GM21529 (cell line): ENCODE measurements around the gene MAP4.

ENCODE experiments used
- ATAC-seq: cut with Tn5 transposase; IDR thresholded peaks from one replicate; pipeline ENCODE4 v1.9.1; 2021; ENCODE audit not compliant: unreplicated experiment

The MAP4 gene

DNA sequence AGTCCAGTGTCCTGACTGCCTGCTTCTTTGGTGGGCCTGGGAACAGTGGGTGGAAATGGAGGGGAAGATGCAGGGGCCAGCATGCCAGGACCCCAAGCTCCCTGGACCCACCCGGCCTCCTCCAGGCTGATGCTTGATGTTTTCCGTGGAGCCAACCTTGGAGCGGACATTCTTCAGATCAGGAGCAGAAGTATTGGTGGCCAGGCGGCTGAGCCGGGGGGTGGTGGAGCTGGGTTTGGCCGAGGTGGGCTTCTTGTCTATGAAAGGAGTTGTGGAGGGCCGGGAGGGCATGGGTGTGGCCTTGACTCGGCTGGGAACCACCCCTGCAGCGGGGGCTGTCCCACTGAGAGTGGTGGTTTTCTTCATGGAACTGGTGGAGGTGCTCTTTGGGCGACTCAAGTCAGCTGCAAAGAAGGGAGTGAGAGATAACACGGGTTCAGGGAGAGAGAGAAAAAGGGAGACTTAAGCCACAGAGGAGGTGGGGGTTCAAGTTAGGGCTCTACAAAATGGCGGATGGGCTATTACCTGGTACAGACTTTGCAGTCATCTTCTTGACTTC lies 145.4 kb downstream of the MAP4 start:
- no peak for ATAC-seq

DNA sequence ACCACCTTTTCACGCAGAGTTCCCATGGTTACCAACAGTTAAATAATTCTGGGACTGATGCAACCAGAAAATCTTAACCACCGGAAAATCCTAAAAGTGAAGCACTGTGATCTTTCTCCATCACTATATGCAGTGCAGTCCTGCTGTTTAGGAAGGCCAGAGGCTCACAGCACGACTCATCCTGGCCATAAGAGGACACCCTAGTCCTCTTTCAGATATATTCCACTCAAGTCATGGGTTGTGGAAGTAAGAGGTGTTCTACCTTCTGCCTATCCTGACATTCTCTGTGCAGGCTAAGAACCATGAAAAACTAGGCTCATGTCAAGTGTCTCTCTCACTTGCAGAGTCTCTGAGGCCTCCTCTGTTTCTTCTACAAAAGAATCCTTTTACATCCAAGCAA lies 146.1 kb downstream of the MAP4 start:
- no peak for ATAC-seq

DNA sequence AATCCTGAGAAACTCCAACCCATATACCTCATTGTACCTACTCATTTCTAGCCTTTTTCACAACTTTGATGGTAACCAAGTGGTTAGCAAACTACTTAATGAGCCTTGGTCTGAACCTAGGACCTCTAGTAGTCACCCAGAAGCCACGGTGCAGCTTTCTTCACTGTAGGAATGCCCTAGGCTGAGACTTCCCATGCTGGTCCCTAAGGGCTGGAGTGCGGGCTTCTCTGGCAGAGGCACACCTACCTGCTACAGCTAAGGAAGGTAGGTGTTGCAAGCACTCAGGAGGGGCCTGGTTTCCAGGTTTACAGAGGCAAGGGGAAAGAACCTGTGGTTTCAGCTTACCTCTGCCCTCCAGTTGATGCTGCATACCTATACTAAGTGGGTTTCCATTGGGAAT lies 147.9 kb downstream of the MAP4 start:
- no peak for ATAC-seq

DNA sequence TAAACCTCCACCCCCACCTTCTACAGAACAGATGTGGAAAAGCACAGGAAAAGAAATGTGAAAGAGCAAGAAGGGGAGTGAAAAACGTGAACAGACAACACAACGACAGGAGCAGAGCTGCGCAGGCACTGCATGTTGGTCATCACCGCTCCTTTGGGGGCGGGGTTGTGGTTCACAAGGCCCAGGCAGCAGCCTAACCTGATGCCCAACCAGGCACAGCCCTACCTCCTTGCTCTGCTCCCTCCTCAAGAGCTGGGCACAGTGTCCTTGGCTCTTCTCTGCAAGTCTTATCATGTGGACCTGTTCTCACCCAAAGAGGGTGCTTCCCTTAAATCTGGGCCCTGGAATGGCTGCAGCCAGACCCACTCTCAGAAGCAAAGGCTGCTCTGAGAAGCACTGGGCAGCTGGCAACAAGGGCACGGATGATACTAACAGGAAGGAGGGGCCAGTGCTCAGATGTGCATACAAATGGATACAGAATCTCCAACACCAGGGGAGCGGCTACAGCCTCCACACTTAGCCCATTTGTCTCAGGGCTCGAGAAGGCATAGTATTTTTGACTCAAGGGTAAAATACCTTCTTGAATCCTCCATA lies 148.7 kb downstream of the MAP4 start:
- no peak for ATAC-seq

DNA sequence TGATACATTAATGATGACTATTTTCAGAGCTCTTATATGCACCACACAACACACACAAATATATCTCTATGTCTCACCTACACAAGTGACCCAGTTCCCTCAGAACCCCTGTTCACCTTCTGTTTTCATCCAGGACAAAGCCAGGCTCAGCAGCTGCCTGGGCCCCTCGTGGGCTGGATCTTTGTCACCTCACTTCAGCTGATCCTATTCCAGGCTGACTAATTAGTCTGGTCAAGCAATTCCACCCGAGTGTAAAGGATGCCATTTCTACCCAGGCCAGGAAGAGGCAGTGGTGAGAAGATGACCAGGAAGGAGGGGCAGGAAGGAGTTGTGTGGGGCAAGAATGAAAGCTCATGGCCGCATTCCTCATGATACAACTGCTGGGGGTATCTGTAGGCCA lies 151.0 kb downstream of the MAP4 start:
- no peak for ATAC-seq

DNA sequence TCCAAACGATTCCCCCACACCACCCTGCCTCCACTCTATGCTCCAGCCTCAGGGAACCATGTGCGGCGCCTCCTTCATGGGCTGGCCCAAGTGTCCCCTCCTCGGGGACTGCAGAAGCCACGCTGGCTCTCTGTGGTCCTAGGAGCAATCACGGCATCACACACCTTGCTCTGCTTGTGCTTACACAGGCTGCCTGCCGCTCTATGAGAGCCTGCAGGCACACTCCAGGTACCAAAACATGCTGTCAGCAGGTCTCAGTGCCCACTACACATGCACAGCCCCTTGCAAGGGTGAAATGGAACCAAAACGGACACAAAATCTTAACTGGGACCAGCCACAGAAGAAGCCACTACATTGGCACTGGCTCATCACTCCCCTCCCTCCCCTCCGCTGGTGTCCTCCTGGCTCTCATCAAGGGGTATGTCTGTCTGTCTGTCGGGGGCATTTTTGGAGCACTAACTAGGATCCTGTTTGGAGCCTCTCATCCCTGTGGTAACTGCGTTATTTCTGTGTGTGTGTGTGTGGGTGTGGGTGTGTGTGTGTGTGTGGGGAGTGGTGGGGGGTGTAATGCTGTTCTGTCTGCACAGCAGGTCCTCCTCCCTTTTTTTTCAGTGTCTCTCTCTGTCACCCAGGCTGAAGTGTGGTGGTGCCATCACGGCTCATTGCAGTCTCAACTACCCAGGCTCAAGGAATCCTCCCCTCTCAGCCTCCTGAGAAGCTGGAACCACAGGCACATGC lies 152.7 kb downstream of the MAP4 start:
- no peak for ATAC-seq

DNA sequence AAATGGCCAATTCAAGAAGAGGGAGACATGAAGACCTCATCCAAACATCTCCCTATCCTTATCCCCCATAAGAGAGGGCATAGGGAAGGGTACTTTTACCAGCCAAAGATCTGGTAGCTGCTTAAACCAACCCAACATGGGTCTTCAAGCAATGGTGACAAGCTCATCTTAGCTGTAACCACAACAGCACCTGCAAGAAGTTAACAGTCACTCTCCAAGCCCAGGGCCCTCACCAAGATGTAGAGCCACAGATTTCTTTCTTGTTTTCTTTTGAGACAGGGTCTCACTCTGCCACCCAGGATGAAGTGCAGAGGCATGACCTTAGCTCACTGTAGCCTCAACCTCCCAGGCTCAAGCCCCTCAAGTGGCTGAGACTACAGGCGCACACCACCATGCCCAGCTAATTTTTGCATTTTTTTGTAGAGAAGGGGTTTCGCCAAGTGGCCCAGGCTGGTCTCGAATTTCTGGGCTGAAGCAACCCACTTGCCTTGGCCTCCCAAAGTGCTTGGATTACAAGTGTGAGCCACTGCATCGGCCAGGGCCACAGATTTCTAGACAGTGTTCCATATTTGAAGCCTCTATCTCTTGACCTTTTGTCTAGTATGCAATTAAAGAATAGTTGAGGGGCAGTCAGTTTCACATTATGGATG lies 156.1 kb downstream of the MAP4 start:
- ATAC-seq = no peak

DNA sequence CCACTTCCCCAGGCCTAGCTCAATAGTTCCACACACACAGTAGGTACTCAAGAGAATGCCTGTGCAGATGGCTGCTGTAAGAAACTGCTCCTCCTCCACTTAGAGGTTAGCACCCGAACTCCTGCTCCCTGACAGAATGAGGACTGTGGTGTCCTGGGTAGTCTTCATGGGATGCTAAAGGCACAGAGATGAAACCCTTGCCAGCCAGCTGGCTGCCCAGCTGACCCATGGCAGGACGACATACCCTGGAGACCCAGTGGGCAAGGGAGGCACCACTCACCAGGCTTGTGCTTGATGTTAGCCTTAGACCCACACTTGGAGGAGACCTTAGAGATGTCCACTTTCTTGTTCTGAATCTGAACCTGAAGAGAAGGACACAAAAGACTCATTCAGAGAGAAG lies 159.1 kb downstream of the MAP4 start:
- ATAC-seq = no peak

DNA sequence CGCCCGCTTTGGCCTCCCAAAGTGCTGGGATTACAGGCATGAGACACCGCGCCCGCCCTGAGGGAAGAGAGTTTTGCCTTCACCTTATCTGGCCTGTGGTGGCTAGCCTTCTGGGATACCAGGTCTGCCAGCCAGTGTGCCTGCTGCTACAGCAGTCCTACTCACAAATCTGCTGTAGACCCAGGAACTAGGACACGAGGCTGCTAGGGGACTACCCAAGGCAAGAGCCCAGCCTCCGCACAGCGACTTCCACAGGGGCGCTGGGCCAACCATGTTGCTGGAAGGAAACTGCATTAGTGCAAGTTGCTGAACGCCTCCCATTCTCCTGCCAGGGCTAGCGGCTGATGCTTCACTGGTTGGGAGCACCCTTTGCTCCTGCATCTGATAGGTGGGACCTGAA lies 159.5 kb downstream of the MAP4 start:
- no peak for ATAC-seq

DNA sequence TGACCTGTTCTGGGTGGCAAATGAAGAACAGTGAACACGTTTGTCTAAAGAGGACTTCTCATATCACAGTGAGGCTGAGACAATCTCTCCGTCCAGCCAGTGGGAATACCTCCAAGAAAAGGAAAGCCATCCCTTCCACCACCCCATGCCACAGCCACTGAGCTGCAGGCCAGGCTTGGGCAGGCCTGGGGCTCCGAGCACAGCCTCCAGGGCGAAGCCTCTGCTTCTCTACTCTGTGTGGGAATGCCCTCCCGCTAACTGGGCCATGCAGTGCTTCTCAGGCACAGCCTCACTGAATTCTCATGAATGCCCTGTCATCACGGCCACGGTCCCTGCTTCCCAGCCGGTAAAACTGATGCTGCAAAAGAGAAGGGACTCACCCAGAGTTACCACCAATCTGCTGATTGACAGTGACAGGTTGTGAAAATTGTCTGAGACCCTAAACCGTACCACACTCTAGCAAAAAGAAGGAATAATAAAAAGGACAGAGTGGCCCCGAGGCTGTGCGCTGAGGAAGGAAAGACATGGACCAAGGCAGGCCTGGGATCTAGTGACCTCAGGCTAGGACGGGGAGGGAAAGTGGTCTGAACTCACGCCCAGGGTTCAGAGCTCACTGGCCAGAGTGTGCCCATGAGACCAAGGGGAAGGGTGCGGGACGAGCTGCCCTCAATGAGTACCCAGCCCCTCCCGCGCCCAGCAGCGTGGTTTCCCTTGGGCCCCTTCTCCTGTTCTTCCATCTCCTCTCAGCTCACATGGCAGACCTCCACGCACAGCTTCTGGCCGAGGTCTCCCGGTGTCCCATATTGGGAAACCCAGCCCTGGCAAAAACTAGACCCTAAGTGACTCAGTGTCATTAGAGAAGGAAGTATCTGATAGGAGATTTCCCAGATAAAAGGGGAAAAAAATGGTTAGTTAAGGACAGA lies 160.5 kb downstream of the MAP4 start:
- no peak for ATAC-seq

DNA sequence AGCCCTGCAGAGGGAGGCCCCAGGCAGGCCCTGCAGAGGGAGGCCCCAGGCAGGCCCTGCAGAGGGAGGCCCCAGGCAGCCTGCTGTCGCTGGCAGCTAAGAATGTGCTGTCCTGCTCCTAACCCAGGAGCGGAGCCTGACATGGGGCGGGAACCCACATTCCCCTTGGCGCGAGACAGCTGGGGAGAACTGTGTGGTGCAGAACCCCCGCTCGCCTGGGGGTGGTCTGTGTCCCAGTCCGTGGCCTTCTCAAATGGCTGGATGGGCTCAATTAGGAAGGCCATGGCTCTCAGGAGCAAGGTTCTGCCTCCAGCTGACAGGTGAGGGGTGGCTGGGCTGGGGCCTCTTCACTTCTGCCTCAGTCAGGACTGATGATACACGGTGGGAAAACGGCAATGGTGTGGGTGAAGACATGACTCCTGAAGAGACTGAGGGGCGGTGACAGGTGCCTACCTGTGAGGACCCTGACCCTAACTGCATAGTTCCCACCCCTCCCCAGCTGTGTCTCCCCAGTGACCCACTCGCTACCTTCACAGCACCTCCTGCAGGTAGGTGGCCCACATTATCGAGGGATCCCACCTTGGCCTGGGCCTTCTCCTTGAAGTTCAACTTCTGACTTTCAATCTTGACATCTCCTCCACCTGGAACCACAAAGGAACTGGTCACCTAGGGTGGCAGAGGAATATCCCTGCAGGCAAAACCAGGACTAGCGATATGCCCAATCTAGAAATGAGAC lies 161.3 kb downstream of the MAP4 start:
- ATAC-seq = no peak

DNA sequence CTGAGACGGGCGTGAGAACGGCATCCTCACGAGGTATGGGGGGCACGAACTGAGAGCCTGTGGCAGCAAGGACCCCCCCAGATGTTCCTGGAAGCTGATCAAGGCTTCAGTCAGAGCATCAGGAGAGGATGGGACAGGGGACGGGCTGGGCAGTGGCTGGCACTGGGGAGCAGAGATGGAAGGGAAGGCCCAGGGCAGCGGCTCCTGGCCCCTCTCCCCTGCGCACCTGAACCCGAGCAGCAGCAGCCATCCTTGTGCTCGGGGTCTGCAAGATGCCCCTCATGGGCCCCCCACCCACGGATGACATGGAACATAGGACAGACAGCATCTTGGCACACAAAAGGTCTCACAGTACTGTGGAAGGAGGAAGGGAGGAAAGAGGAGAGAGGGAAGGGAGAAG lies 161.9 kb downstream of the MAP4 start:
- no peak for ATAC-seq

DNA sequence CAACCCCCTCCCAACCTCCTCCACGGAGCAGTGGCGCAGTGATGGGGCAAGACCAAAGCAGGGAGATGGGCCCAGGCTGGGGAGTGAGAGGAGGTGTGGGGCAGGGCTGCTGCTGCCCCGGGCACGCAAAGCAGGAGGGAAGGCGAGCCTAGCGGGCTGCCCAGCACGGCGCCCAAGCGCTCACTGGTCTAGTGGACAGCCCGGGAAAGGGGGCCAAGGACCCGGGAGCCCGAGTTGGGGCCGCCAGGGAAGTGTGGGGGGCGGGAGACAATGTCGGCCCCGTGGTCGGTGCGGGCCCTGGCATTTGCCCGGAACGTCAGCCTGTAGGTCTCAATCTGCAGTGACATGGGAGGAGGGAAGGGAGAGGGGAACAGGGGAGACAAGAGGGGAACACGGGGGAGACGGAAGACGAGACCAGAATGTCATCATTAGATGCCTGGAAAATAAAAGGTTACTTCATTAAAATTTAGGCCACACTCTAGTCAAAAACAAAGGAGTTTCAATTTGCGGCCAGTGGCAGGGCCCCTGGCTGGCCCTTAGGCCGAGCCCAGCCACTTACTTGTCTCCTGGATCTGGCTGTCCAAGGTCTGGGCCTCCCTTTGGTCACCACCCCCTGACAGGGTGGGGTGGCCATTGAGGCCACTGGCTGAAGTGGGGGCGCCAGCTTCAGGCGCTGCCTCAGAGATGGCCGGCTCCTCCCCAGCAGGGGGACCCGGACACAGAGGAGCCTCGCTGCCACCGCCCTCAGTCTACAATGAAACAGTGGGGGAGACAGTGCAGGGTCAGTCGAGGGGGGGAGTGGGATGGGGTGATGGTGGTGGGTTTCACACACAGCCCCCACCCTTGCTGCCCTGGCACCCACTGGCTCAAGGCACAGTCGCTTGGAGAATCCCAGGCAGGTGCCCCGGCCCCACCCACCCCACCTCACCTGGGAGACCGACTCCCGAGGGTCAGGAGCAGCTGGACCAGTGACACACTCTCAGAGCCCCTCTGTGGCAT lies 163.3 kb downstream of the MAP4 start:
- no peak for ATAC-seq

DNA sequence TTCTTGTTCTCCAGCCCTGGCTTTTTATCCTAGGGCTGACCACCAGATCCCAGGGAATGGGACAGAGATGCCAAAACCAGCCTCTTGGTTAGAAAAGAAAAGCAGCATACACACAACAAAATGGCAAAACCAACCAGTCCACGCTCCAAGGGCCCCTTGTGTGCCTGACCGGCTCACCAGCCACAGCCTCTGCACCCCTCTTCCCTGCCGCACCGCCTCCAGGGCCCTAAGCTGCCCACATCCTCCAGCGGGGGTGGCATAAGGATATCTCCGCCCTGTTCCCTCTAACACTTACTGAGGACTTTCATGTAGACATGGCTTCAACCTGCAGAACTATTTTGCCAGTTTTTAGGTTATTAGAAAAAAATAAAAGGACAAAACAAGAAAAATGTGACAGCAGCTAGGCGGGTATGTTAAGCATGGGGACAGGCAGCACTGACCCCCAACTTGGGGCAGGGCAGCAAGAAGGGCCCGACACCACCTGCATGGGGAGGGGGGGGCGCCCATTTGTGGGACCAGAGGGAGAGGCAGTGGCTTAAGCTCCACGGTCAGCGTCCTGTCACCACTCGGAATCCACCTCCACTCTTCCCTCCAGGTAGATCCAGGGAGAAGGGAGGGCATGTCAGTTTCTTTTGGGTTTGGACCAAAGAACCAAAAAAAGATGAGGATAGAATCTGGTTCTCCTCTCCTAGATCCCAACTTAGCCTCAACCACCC lies 164.2 kb downstream of the MAP4 start:
- ATAC-seq = no peak

DNA sequence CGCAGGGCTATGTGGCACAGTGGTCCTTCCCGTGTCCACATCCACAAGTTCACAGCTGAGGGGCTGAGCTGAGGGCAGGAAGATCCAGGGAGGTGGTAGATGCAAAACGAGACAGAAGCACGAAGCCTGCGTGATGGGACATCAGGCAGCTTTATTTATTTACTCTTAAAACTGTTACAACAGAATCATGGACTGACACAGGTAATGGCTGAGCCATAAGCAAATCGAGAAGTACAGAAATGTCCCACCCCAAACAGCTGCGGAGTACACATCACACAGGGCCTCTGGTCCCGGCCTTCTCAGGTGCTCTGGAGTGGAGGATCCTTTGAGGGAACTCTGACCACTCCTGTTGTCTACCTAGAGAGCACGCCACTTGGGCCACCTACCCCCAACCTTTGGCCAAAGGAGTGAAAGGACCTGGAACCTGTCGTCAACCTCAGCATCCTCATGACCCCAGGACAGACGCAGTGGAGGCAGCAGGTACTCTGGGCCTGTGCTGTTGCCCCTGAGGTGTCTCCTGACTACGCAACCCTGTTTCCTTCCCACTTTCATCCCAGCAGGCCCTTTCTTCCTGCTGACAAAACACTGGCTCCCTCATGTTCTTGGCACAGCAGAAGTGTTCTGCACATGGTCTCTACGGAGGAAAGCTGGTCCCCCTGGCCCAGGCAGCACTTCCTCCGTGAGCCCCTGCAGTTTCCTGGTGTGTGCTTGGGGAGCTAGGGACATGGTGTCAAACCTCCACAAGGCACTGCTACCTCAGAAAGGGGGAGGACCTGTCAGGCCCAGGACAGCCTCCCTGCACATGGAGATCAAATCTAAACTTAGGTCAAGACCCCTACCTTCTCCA lies 165.4 kb downstream of the MAP4 start:
- no peak for ATAC-seq

DNA sequence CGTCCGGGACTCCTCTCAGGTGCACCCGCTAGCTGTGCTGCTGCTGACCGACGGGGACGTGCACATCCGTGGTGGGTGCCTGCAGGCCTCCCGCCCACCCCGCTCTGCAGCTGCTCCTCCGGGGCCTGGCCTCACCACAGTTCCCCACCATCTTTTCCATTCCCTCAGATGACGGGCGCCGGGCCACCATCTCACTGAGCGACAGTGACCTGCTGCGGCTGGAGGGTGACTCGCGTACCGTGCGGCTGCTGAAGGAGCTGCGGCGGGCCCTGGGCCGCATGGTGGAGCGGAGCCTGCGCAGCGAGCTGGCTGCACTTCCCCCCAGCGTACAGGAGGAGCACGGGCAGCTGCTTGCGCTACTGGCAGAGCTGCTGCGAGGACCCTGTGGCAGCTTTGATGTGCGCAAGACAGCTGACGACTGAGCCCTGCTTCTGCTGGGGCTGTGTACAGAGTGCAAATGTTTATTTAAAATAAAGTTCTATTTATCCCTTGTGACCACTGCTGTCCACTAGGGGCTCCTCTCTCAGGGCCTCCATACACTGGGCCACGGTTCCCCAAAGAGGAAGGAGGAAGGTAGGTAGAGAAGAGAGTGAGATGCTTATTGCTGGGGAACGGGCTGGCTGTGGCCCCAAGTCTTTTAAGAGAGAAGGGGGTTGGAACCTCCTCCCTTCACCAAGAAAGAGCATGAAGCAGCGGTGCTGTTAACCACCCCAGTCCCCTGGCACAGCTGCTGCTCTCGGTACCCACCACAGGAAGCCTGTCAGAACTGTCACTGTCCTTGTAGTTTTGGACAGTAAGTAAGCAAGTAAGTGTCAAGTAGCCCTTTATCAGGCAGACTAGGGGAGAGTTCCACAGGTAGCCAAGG lies 166.3 kb downstream of the MAP4 start:
- no peak for ATAC-seq

DNA sequence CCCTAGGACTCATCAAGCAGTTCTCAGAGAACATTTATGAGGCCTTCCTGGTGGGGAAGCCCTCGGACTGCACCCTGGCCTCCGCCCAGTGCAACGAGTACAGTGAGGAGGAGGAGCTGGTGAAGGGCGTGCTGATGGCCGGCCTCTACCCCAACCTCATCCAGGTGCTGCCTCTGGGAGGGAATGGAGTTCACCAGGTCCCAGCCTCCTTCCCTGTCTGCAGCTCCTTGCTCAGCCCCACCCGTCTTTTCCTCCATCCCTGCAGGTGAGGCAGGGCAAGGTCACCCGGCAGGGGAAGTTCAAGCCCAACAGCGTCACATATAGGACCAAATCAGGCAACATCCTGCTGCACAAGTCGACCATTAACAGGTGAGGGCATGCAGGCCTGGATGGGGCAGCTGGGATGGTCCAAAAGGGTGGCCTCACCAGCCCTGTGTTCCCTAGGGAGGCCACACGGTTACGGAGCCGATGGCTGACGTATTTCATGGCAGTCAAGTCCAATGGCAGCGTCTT lies 167.0 kb downstream of the MAP4 start:
- ATAC-seq = no peak
